ENCODE measurements around the gene C12orf57.

The C12orf57 gene

GRCh38 chr12:6980075-6980474 lies 36.3 kb downstream of the C12orf57 start:
- Histone ChIP-seq H3K9ac (no peak overlapping the region), H4K20me1 (ENCODE audit: insufficient read depth) (no peaks in the 10 kb centered on the region), H3K27me3 (ENCODE audit: insufficient read depth, low read depth) (no peaks in the 10 kb centered on the region), H3K79me2 (ENCODE audit: insufficient read depth, low read depth) (no peaks in the 10 kb centered on the region), H3K4me3 (IDR thresholded peaks at IDR 0.05; ENCODE audit: insufficient read depth, low read depth, low read length) (no peak overlapping the region), H3K4me2 (no peak overlapping the region), H3K36me3 (ENCODE audit: insufficient read depth) (peaks cover 2% of the 10 kb centered on the region; the same call in 1 of the 2 replicates), H2AFZ (ENCODE audit: low read depth) (no peak overlapping the region), H3K4me1 (ENCODE audit: low read depth, poor library complexity, severe bottlenecking) (peaks cover 19% of the 10 kb centered on the region), H3K27ac (no peak overlapping the region)
- TF ChIP-seq, protein P1, sequence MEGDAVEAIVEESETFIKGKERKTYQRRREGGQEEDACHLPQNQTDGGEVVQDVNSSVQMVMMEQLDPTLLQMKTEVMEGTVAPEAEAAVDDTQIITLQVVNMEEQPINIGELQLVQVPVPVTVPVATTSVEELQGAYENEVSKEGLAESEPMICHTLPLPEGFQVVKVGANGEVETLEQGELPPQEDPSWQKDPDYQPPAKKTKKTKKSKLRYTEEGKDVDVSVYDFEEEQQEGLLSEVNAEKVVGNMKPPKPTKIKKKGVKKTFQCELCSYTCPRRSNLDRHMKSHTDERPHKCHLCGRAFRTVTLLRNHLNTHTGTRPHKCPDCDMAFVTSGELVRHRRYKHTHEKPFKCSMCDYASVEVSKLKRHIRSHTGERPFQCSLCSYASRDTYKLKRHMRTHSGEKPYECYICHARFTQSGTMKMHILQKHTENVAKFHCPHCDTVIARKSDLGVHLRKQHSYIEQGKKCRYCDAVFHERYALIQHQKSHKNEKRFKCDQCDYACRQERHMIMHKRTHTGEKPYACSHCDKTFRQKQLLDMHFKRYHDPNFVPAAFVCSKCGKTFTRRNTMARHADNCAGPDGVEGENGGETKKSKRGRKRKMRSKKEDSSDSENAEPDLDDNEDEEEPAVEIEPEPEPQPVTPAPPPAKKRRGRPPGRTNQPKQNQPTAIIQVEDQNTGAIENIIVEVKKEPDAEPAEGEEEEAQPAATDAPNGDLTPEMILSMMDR (conservative IDR thresholded peaks at IDR 0.05; ENCODE audit: low read depth, low read length), result no peak

GRCh38 chr12:6980740-6981139 lies 36.9 kb downstream of the C12orf57 start:
- TF ChIP-seq, protein P1 (conservative IDR thresholded peaks at IDR 0.05; ENCODE audit: low read depth, low read length), result no peak
- Histone ChIP-seq H3K9ac (no peak overlapping the region), H3K4me1 (ENCODE audit: low read depth, poor library complexity, severe bottlenecking) (peaks cover 13% of the 10 kb centered on the region), H3K36me3 (ENCODE audit: insufficient read depth) (no peaks in the 10 kb centered on the region; the same call in 1 of the 2 replicates), H4K20me1 (ENCODE audit: insufficient read depth) (no peaks in the 10 kb centered on the region), H3K27ac (no peak overlapping the region), H2AFZ (ENCODE audit: low read depth) (no peak overlapping the region), H3K4me2 (no peak overlapping the region), H3K79me2 (ENCODE audit: insufficient read depth, low read depth) (no peaks in the 10 kb centered on the region), H3K27me3 (ENCODE audit: insufficient read depth, low read depth) (no peaks in the 10 kb centered on the region), H3K4me3 (IDR thresholded peaks at IDR 0.05; ENCODE audit: insufficient read depth, low read depth, low read length) (no peak overlapping the region)

DNA sequence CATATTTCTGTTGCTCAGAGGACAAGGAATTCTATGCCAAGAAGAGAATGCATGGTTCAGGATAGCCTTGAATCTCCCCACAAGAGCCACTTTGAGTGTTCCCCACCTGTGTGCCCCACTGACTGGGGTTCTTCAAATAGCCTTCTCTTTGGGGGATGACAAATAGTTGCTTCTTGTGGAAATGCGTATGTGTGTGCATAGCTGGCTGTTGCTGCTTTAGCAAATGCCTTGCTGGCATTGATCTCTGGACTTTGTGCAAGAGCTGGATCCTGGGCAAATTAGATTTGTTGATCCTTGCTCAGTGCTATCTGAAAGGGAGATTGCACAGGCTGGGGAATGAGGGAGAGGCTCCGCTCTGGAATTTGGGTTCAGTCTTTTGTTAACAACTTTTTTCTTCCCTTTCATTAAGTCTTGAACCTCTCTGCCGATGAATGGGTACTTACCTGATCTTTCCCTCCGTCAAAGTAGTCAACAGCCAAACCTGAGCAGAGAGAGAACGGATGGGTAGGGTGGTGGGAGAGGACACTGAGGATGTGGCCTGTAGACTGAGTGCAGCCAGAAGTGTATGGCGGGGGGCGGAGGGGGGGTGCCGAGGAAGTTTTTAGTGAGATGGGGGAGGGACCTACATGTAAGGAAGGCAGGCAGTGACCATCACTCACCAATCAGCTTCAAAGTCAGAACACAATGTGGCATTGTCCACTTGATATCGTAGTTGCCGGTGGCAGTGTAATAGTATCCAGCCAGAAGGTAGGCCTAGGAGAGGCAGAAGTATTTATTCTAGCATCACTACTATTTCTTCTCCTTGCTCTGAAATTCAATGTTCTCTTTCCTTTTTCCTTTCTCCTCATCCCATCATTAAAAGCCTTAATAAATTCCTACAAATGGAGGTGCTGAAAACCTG lies 37.6 kb downstream of the C12orf57 start:
- Histone ChIP-seq H3K36me3 (ENCODE audit: insufficient read depth) (no peaks in the 10 kb centered on the region), H3K27me3 (ENCODE audit: insufficient read depth, low read depth) (no peaks in the 10 kb centered on the region), H3K27ac (no peak overlapping the region), H3K4me3 (IDR thresholded peaks at IDR 0.05; ENCODE audit: insufficient read depth, low read depth, low read length) (no peak overlapping the region), H3K79me2 (ENCODE audit: insufficient read depth, low read depth) (no peaks in the 10 kb centered on the region), H2AFZ (ENCODE audit: low read depth) (no peak overlapping the region), H3K9ac (no peak overlapping the region), H3K4me2 (no peak overlapping the region), H4K20me1 (ENCODE audit: insufficient read depth) (no peaks in the 10 kb centered on the region), H3K4me1 (ENCODE audit: low read depth, poor library complexity, severe bottlenecking) (peaks cover 10% of the 10 kb centered on the region)
- TF ChIP-seq, protein P1 (conservative IDR thresholded peaks at IDR 0.05; ENCODE audit: low read depth, low read length), result no peak

- TF ChIP-seq, protein P1 (conservative IDR thresholded peaks at IDR 0.05; ENCODE audit: low read depth, low read length), result no peak
- Histone ChIP-seq H2AFZ (ENCODE audit: low read depth) (no peak overlapping the region), H3K27ac (no peak overlapping the region), H3K9ac (no peak overlapping the region), H3K4me3 (IDR thresholded peaks at IDR 0.05; ENCODE audit: insufficient read depth, low read depth, low read length) (no peak overlapping the region), H3K79me2 (ENCODE audit: insufficient read depth, low read depth) (no peaks in the 10 kb centered on the region), H3K4me2 (no peak overlapping the region), H3K4me1 (ENCODE audit: low read depth, poor library complexity, severe bottlenecking) (peaks cover 9% of the 10 kb centered on the region), H4K20me1 (ENCODE audit: insufficient read depth) (no peaks in the 10 kb centered on the region), H3K36me3 (ENCODE audit: insufficient read depth) (no peaks in the 10 kb centered on the region), H3K27me3 (ENCODE audit: insufficient read depth, low read depth) (no peaks in the 10 kb centered on the region)
Observed at GRCh38 chr12:6982532-6982931, 38.7 kb downstream of the C12orf57 start.
